ENCODE results near the gene CELF5.

DNA sequence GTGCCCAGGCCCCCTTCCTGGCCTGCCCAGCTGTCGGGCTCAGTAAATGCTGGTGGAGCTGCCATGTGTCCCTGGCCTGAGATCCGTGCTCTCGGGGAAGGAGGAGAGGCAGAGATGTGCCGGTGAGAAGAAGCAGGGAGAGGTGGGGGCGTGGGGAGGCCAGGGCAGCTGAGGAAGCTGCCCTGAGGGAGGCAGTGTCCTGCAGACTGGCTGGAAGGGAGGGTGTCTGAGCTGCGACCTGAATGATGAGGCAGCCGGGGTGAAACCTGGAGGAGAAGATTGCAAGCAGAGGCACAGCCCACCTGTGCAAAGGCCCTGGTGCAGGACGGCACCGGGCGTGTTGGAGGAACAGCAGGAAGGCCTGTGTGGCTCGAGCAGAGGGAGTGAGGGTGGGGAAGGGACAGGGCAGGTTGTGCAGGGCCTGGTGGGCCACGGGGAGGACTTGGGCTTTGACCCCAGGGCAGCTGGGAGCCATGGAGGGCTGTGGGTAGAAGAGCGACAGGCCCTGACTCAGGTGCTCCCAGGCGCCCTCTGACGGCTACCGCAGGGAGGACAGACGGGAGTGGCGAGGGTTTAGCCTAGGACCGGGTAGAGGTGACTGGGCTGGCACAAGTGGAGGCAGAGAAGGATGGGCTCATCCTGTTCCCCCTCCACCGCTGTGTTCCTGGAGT lies 14.0 kb upstream of the CELF5 start:
- TF ChIP-seq TAF1 (IDR thresholded peaks at IDR 0.05; ENCODE audit: borderline replicate concordance, low read depth, low read length): no peak
- TF ChIP-seq POLR2A (IDR thresholded peaks at IDR 0.05; ENCODE audit: low read depth, low read length): no peak
- TF ChIP-seq POLR2AphosphoS5 (IDR thresholded peaks at IDR 0.05; ENCODE audit: low read depth, low read length): no peak; the same call in 1 of the 2 replicates
